WTC11 (cell line): ENCODE measurements around the gene CCR6. TPM values are rescaled to one million over a fixed set of nuclear protein-coding genes. Genes with fewer than 3 reads are reported as not detected.

Source experiments
- ATAC-seq: fragments of 200-7000 bp; cut with Tn5 transposase; 2 replicates; pipeline ENCODE4 v1.10.0; 2021; ENCODE audit warnings: mild to moderate bottlenecking, moderate library complexity
- CTCF ChIA-PET: fragments of 300-600 bp; sonication (Branson Sonifier 250); formaldehyde crosslinking; loops from one replicate; lab custom pipeline; 2021; ENCODE audit warnings: antibody characterized with exemption; lab: Charles Lee
- POLR2A ChIA-PET: fragments of 350-600 bp; sonication (Branson Sonifier 250); formaldehyde crosslinking; loops from one replicate; lab custom pipeline; 2021; ENCODE audit warnings: antibody characterized with exemption; lab: Charles Lee
- DNase-seq: peaks from one replicate; pipeline ENCODE4 v3.0.0; 2021; ENCODE audit warnings: low spot score
- H3K27ac Mint-ChIP-seq: 2 replicates; pipeline ENCODE4 v1.8.0; 2021; ENCODE audit warnings: mixed read lengths
- H3K27me3 Mint-ChIP-seq: 2 replicates; pipeline ENCODE4 v1.8.0; 2021; ENCODE audit warnings: low read depth, mild to moderate bottlenecking, moderate library complexity, mixed read lengths
- H3K36me3 Mint-ChIP-seq: 2 replicates; pipeline ENCODE4 v1.8.0; 2021; ENCODE audit warnings: mixed read lengths
- H3K4me1 Mint-ChIP-seq: 2 replicates; pipeline ENCODE4 v1.8.0; 2022; ENCODE audit warnings: mixed read lengths
- H3K4me3 Mint-ChIP-seq: 2 replicates; pipeline ENCODE4 v1.8.0; 2021; ENCODE audit warnings: mild to moderate bottlenecking, moderate library complexity, mixed read lengths
- H3K9me3 Mint-ChIP-seq: 2 replicates; pipeline ENCODE4 v1.8.0; 2021; ENCODE audit warnings: mixed read lengths
- CBFB ChIP-seq: sonication (generic); formaldehyde crosslinking; IDR thresholded peaks from 2 replicates; pipeline ENCODE4 v1.8.1; 2022; ENCODE audit warnings: mild to moderate bottlenecking, low read depth, missing genetic modification reagents
- CREB1 ChIP-seq: sonication (generic); formaldehyde crosslinking; IDR thresholded peaks from 2 replicates; pipeline ENCODE4 v1.8.0; 2023; ENCODE audit warnings: mild to moderate bottlenecking, missing genetic modification reagents
- ELF4 ChIP-seq: sonication (generic); formaldehyde crosslinking; IDR thresholded peaks from 2 replicates; pipeline ENCODE4 v1.8.1; 2022; ENCODE audit warnings: low read depth, mild to moderate bottlenecking, moderate library complexity, missing genetic modification reagents
- FOXJ3 ChIP-seq: sonication (generic); formaldehyde crosslinking; IDR thresholded peaks from 2 replicates; pipeline ENCODE4 v1.9.0; 2021; ENCODE audit warnings: missing genetic modification reagents, mild to moderate bottlenecking, borderline replicate concordance
- GABPB1 ChIP-seq: sonication (generic); formaldehyde crosslinking; IDR thresholded peaks from 2 replicates; pipeline ENCODE4 v1.8.1; 2023; ENCODE audit warnings: mild to moderate bottlenecking, missing genetic modification reagents
- KAT7 ChIP-seq: sonication (generic); formaldehyde crosslinking; IDR thresholded peaks from 2 replicates; pipeline ENCODE4 v1.8.1; 2023; ENCODE audit warnings: missing genetic modification reagents, mild to moderate bottlenecking, borderline replicate concordance
- MYBL2 ChIP-seq: sonication (generic); formaldehyde crosslinking; IDR thresholded peaks from 2 replicates; pipeline ENCODE4 v1.8.1; 2023; ENCODE audit warnings: mild to moderate bottlenecking, moderate library complexity, missing genetic modification reagents
- PRRX2 ChIP-seq: fragments of 250-450 bp; sonication (Bioruptor Pico); IDR thresholded peaks from 2 replicates; pipeline ENCODE4 v1.8.0; 2021; ENCODE audit warnings: mild to moderate bottlenecking
- RELA ChIP-seq: sonication (generic); formaldehyde crosslinking; IDR thresholded peaks from 2 replicates; pipeline ENCODE4 v1.8.1; 2022; ENCODE audit warnings: missing genetic modification reagents, mild to moderate bottlenecking, borderline replicate concordance
- SP1 ChIP-seq: sonication (generic); formaldehyde crosslinking; conservative IDR thresholded peaks from 2 replicates; pipeline ENCODE4 v1.8.1; 2022; ENCODE audit warnings: missing genetic modification reagents
- TP53 ChIP-seq: sonication (generic); formaldehyde crosslinking; IDR thresholded peaks from 2 replicates; pipeline ENCODE4 v1.8.1; 2023; ENCODE audit warnings: mild to moderate bottlenecking, missing genetic modification reagents
- ZBTB21 ChIP-seq: sonication (generic); formaldehyde crosslinking; IDR thresholded peaks from 2 replicates; pipeline ENCODE4 v1.8.1; 2023; ENCODE audit warnings: mild to moderate bottlenecking, missing genetic modification reagents, borderline replicate concordance
- ZNF121 ChIP-seq: sonication (generic); formaldehyde crosslinking; IDR thresholded peaks from 2 replicates; pipeline ENCODE4 v1.8.0; 2023; ENCODE audit warnings: missing genetic modification reagents
- ZNF317 ChIP-seq: sonication (generic); formaldehyde crosslinking; IDR thresholded peaks from 2 replicates; pipeline ENCODE4 v1.8.1; 2023; ENCODE audit warnings: low read depth, mild to moderate bottlenecking, moderate library complexity, missing genetic modification reagents, borderline replicate concordance
- ZNF396 ChIP-seq: fragments of 250-450 bp; sonication (Bioruptor Pico); IDR thresholded peaks from 2 replicates; pipeline ENCODE4 v1.8.0; 2021; ENCODE audit warnings: mild to moderate bottlenecking, moderate library complexity, borderline replicate concordance
- total RNA-seq: library from RNA; stranded (reverse); gene quantifications from 3 replicates; pipeline ENCODE4 v1.2.3, GENCODE V29; 2021
- TF ChIP-seq, protein P1 (sequence below): sonication (generic); formaldehyde crosslinking; IDR thresholded peaks from 2 replicates; pipeline ENCODE4 v1.8.0; 2022; ENCODE audit warnings: mild to moderate bottlenecking, missing genetic modification reagents
- TF ChIP-seq, protein P2 (sequence below): sonication (generic); formaldehyde crosslinking; IDR thresholded peaks from 2 replicates; pipeline ENCODE4 v1.8.0; 2022; ENCODE audit warnings: mild to moderate bottlenecking, missing genetic modification reagents
- TF ChIP-seq, protein P3 (sequence below): sonication (generic); formaldehyde crosslinking; conservative IDR thresholded peaks from 2 replicates; pipeline ENCODE4 v1.8.1; 2022; ENCODE audit warnings: mild to moderate bottlenecking, missing genetic modification reagents
- TF ChIP-seq, protein P4 (sequence below): fragments of 250-450 bp; sonication (Bioruptor Pico); IDR thresholded peaks from 2 replicates; pipeline ENCODE4 v1.9.0; 2021; ENCODE audit warnings: mild to moderate bottlenecking, borderline replicate concordance
- TF ChIP-seq, protein P5 (sequence below): sonication (generic); formaldehyde crosslinking; IDR thresholded peaks from 2 replicates; pipeline ENCODE4 v1.8.0; 2022; ENCODE audit warnings: mild to moderate bottlenecking, missing genetic modification reagents
- TF ChIP-seq, protein P6 (sequence below): fragments of 250-450 bp; sonication (Bioruptor Pico); IDR thresholded peaks from 2 replicates; pipeline ENCODE4 v1.8.0; 2021; ENCODE audit warnings: mild to moderate bottlenecking

CCR6 gene
- total RNA-seq, 1 experiment from 2014 or later: not detected

DNA sequence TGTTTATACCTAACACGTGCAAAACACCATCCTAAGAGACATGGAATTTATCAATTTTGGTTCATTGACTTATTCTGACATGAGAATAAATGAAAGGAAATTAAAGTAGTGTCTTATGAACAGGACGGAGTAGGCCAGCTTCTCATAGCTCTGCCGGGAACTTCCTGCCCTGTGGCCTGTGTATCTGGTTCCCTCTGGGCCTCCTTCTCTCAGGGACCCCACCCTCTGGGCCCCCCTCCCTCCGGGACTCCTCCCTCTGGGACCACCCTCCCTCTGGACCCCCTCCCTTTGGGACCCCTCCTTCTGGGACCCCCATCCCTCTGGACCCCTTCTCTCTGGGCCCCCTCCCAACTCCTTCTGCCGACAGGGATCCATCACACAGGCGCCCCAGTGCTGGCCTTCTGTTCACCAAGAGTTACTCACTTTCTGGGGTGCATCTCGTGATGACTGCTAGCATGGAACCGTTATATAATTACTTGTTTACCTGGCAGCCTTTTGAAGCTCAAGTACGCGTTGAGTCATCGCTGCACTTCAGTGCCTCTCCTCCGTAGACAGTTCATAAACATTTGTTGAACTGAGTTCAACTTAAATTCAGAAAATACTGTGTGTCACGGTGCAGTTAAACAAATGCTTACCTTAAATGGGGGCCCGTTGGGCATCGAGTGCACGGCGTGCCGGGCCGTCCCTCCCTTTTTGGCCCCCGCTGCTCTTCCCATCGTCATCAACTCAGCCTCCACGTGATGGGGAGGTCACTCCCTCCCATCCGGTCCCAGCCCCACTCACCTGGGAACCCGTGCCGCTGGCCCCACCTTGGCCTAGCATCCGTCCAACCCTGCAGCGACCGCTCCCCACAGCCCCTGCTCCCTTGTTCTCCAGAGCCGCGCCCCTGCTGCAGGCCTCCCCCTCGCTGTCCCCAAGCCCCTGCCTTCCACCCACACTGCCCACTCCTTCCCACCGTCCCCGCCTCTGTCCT is 8.1 kb downstream of the CCR6 start:
- CTCF ChIA-PET: interaction anchor here (1.1 to 1.9 kb wide), 2 partner anchors 11 to 86 kb away, joined by 4 to 10 read pairs; no protein-coding TSS in a partner anchor
- TF ChIP-seq GABPB1 (CRISPR knock-in tag) (peak; percentile 39), KAT7 (CRISPR knock-in tag) (no peak)
- Mint-ChIP-seq H3K4me3 (no peak overlapping the region), H3K36me3 (no peaks in the 10 kb centered on the region), H3K27me3 (no peaks in the 10 kb centered on the region), H3K27ac (no peak overlapping the region), H3K9me3 (no peaks in the 10 kb centered on the region), H3K4me1 (no peaks in the 10 kb centered on the region)
- DNase-seq (no peak), ATAC-seq (no peak)
- POLR2A ChIA-PET: interaction anchor here (0.7 kb wide), 1 partner anchor 757 kb away, joined by 4 read pairs; no protein-coding TSS in a partner anchor

DNA sequence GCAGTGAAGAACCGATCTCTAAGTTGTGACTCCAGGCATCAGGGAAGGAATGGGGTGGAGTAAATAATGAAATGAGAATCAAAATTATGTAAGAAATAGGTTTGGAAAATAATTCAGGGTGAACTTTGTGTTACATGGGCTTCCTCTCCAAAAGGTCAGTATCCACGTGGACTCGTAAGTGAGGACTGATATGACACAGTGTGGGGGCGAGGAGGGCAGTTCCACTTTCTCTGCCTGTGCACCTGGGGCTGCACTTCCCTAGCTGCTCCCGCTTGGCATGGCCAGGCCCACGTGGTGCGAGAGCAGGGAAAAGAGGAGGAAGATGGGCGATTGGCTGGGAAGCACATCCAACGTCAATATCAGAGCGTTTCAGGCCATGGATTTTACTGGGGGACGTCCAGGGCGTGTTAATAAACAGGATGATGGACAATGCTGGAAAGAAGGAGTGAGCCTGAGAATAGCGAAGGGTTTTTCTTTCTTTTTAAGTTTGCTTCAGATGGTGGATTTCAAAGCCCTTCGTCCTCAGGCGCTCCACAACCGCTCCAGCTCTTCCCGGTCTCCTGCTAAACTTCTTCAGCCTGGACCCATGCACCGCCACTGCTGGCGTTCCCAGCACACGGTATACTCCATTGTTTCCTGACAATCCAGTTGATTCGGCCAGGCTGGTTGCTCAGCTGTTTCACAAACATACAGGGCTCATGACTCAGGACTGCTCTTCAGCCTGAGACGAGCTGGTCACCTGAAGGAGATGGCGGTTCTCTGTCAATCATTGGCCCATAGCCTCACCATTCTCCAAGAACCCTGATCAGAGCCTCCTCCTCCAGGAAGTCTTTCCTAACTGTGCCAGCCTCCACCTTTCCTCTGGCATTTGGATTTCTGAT is 11.8 kb downstream of the CCR6 start:
- CTCF ChIA-PET: interaction anchor here (1.5 kb wide), 1 partner anchor 360 kb away, joined by 4 read pairs; no protein-coding TSS in a partner anchor
- no peak for TF ChIP-seq CREB1
- no peak for TF ChIP-seq PRRX2
- no peak for TF ChIP-seq ZNF317
- TF ChIP-seq, protein P1, sequence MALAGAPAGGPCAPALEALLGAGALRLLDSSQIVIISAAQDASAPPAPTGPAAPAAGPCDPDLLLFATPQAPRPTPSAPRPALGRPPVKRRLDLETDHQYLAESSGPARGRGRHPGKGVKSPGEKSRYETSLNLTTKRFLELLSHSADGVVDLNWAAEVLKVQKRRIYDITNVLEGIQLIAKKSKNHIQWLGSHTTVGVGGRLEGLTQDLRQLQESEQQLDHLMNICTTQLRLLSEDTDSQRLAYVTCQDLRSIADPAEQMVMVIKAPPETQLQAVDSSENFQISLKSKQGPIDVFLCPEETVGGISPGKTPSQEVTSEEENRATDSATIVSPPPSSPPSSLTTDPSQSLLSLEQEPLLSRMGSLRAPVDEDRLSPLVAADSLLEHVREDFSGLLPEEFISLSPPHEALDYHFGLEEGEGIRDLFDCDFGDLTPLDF (CRISPR knock-in tag): no peak
- no peak for TF ChIP-seq ZBTB21 (CRISPR knock-in tag)
- no peak for TF ChIP-seq FOXJ3 (CRISPR knock-in tag)
- TF ChIP-seq, protein P2, sequence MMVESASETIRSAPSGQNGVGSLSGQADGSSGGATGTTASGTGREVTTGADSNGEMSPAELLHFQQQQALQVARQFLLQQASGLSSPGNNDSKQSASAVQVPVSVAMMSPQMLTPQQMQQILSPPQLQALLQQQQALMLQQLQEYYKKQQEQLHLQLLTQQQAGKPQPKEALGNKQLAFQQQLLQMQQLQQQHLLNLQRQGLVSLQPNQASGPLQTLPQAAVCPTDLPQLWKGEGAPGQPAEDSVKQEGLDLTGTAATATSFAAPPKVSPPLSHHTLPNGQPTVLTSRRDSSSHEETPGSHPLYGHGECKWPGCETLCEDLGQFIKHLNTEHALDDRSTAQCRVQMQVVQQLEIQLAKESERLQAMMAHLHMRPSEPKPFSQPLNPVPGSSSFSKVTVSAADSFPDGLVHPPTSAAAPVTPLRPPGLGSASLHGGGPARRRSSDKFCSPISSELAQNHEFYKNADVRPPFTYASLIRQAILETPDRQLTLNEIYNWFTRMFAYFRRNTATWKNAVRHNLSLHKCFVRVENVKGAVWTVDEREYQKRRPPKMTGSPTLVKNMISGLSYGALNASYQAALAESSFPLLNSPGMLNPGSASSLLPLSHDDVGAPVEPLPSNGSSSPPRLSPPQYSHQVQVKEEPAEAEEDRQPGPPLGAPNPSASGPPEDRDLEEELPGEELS (CRISPR knock-in tag): no peak
- no peak for TF ChIP-seq SP1
- TF ChIP-seq TP53: no peak
- TF ChIP-seq ELF4 (CRISPR knock-in tag): no peak
- TF ChIP-seq CBFB (CRISPR knock-in tag): no peak
- TF ChIP-seq ZNF121 (CRISPR knock-in tag): no peak
- no peak for TF ChIP-seq MYBL2 (CRISPR knock-in tag)
- TF ChIP-seq, protein P3, sequence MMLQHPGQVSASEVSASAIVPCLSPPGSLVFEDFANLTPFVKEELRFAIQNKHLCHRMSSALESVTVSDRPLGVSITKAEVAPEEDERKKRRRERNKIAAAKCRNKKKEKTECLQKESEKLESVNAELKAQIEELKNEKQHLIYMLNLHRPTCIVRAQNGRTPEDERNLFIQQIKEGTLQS (CRISPR knock-in tag): no peak
- no peak for TF ChIP-seq ZNF396 (CRISPR knock-in tag)

DNA sequence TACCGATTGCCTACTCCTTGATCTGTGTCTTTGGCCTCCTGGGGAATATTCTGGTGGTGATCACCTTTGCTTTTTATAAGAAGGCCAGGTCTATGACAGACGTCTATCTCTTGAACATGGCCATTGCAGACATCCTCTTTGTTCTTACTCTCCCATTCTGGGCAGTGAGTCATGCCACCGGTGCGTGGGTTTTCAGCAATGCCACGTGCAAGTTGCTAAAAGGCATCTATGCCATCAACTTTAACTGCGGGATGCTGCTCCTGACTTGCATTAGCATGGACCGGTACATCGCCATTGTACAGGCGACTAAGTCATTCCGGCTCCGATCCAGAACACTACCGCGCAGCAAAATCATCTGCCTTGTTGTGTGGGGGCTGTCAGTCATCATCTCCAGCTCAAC is 13.5 kb downstream of the CCR6 start:
- ATAC-seq: no peak
- Mint-ChIP-seq H3K4me1 (peaks cover 24% of the 10 kb centered on the region), H3K36me3 (no peaks in the 10 kb centered on the region), H3K27ac (no peak overlapping the region), H3K27me3 (peaks cover under 1% of the 10 kb centered on the region; the same call in 1 of the 2 replicates), H3K4me3 (no peak overlapping the region), H3K9me3 (no peaks in the 10 kb centered on the region)
- POLR2A ChIA-PET: no interaction called here
- CTCF ChIA-PET: no interaction called here
- DNase-seq: no peak
- TF ChIP-seq, protein P4, sequence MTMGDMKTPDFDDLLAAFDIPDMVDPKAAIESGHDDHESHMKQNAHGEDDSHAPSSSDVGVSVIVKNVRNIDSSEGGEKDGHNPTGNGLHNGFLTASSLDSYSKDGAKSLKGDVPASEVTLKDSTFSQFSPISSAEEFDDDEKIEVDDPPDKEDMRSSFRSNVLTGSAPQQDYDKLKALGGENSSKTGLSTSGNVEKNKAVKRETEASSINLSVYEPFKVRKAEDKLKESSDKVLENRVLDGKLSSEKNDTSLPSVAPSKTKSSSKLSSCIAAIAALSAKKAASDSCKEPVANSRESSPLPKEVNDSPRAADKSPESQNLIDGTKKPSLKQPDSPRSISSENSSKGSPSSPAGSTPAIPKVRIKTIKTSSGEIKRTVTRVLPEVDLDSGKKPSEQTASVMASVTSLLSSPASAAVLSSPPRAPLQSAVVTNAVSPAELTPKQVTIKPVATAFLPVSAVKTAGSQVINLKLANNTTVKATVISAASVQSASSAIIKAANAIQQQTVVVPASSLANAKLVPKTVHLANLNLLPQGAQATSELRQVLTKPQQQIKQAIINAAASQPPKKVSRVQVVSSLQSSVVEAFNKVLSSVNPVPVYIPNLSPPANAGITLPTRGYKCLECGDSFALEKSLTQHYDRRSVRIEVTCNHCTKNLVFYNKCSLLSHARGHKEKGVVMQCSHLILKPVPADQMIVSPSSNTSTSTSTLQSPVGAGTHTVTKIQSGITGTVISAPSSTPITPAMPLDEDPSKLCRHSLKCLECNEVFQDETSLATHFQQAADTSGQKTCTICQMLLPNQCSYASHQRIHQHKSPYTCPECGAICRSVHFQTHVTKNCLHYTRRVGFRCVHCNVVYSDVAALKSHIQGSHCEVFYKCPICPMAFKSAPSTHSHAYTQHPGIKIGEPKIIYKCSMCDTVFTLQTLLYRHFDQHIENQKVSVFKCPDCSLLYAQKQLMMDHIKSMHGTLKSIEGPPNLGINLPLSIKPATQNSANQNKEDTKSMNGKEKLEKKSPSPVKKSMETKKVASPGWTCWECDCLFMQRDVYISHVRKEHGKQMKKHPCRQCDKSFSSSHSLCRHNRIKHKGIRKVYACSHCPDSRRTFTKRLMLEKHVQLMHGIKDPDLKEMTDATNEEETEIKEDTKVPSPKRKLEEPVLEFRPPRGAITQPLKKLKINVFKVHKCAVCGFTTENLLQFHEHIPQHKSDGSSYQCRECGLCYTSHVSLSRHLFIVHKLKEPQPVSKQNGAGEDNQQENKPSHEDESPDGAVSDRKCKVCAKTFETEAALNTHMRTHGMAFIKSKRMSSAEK: no peak
- TF ChIP-seq CREB1 (no peak), RELA (CRISPR knock-in tag) (no peak)
- TF ChIP-seq, protein P5, sequence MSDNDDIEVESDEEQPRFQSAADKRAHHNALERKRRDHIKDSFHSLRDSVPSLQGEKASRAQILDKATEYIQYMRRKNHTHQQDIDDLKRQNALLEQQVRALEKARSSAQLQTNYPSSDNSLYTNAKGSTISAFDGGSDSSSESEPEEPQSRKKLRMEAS (CRISPR knock-in tag): no peak
- TF ChIP-seq, protein P6, sequence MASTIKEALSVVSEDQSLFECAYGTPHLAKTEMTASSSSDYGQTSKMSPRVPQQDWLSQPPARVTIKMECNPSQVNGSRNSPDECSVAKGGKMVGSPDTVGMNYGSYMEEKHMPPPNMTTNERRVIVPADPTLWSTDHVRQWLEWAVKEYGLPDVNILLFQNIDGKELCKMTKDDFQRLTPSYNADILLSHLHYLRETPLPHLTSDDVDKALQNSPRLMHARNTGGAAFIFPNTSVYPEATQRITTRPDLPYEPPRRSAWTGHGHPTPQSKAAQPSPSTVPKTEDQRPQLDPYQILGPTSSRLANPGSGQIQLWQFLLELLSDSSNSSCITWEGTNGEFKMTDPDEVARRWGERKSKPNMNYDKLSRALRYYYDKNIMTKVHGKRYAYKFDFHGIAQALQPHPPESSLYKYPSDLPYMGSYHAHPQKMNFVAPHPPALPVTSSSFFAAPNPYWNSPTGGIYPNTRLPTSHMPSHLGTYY: no peak

More for the DNA sequence above, 11.8 kb downstream of the CCR6 start:
- DNase-seq (no peak), ATAC-seq (no peak)
- Mint-ChIP-seq H3K4me3 (no peak overlapping the region), H3K36me3 (no peaks in the 10 kb centered on the region), H3K9me3 (no peaks in the 10 kb centered on the region), H3K27me3 (no peaks in the 10 kb centered on the region), H3K4me1 (peaks cover 12% of the 10 kb centered on the region), H3K27ac (0 out of 2 replicates have a peak overlapping the region, but pooled peaks have one; percentile 47)
- POLR2A ChIA-PET: no interaction called here
